GM12892 (cell line): ENCODE results near the gene ST7L.

ENCODE experiments used
- POLR2A ChIP-seq: IDR thresholded peaks from 2 replicates; pipeline ENCODE4 v1.6.1; 2011; ENCODE audit warnings: low read depth, low read length, control low read depth
- POLR2AphosphoS5 ChIP-seq: IDR thresholded peaks from 2 replicates; pipeline ENCODE4 v1.6.1; 2011; ENCODE audit warnings: low read depth, low read length, control low read depth
- TAF1 ChIP-seq: IDR thresholded peaks from 2 replicates; pipeline ENCODE4 v1.6.1; 2011; ENCODE audit warnings: low read depth, mild to moderate bottlenecking, control low read depth, low read length, borderline replicate concordance

- TF ChIP-seq POLR2A (peak; percentile 56; the same call in 1 of the 2 replicates), POLR2AphosphoS5 (peak; percentile 41; the same call in 1 of the 2 replicates), TAF1 (peak; percentile 53; the same call in 1 of the 2 replicates)
These were observed at the start of gene ST7L for GRCh38 chr1:112618721-112619517.
